GM23338 (cell line): ENCODE data around the gene CNTNAP4. TPM values are rescaled to one million over a fixed set of nuclear protein-coding genes. Genes with fewer than 3 reads are reported as not detected.

Experiments used
- ATAC-seq: fragments of 200-7000 bp; cut with Tn5 transposase; 3 replicates; pipeline ENCODE4 v1.9.1; 2020
- DNase-seq: peaks from one replicate; pipeline ENCODE4 v3.0.0-alpha.2; 2015; ENCODE audit warnings: low spot score
- H2AFZ ChIP-seq: fragments of 200-600 bp; sonication (generic); 2 replicates; pipeline ENCODE4 v1.8.0; 2016; ENCODE audit warnings: antibody characterized with exemption, mild to moderate bottlenecking, moderate library complexity
- H3F3A ChIP-seq: fragments of 200-600 bp; sonication (generic); replicated peaks from 2 replicates; pipeline ENCODE4 v1.8.0; 2017; ENCODE audit warnings: antibody characterized with exemption, mixed run types, low read depth
- H3K27ac ChIP-seq: fragments of 200-600 bp; sonication (generic); 2 replicates; pipeline ENCODE4 v1.6.1; 2016; ENCODE audit warnings: low read depth
- H3K27me3 ChIP-seq: fragments of 200-600 bp; sonication (generic); 2 replicates; pipeline ENCODE4 v1.8.0; 2016; ENCODE audit warnings: mild to moderate bottlenecking, mixed run types, moderate library complexity; ENCODE audit not compliant: insufficient read depth
- H3K36me3 ChIP-seq: fragments of 200-600 bp; sonication (generic); 2 replicates; pipeline ENCODE4 v1.8.0; 2016; ENCODE audit warnings: mild to moderate bottlenecking; ENCODE audit not compliant: insufficient read depth
- H3K4me1 ChIP-seq: fragments of 200-600 bp; sonication (generic); 2 replicates; pipeline ENCODE4 v1.8.0; 2016; ENCODE audit warnings: mild to moderate bottlenecking, moderate library complexity; ENCODE audit not compliant: insufficient read depth
- H3K4me2 ChIP-seq: fragments of 200-600 bp; sonication (generic); 2 replicates; pipeline ENCODE4 v1.7.1; 2017; ENCODE audit warnings: mixed run types
- H3K4me3 ChIP-seq: fragments of 200-600 bp; sonication (generic); 2 replicates; pipeline ENCODE4 v1.6.1; 2016; ENCODE audit warnings: mixed run types
- H3K79me2 ChIP-seq: fragments of 200-600 bp; sonication (generic); replicated peaks from 2 replicates; pipeline ENCODE4 v1.8.0; 2017; ENCODE audit warnings: mild to moderate bottlenecking; ENCODE audit not compliant: insufficient read depth
- H3K9me2 ChIP-seq: fragments of 200-600 bp; sonication (generic); 2 replicates; pipeline ENCODE4 v1.8.0; 2017; ENCODE audit not compliant: insufficient read depth
- H4K20me1 ChIP-seq: fragments of 200-600 bp; sonication (generic); replicated peaks from 2 replicates; pipeline ENCODE4 v1.8.0; 2017; ENCODE audit warnings: mild to moderate bottlenecking; ENCODE audit not compliant: insufficient read depth
- H3K27ac Mint-ChIP-seq: 2 replicates; pipeline ENCODE4 v1.8.0; 2020; ENCODE audit warnings: inconsistent platforms, mild to moderate bottlenecking, moderate library complexity, mixed read lengths
- H3K27me3 Mint-ChIP-seq: 3 replicates; pipeline ENCODE4 v1.8.0; 2022; ENCODE audit warnings: low read depth, mild to moderate bottlenecking, moderate library complexity, mixed read lengths, inconsistent platforms; ENCODE audit not compliant: insufficient read depth, poor library complexity
- H3K36me3 Mint-ChIP-seq: 3 replicates; pipeline ENCODE4 v1.8.0; 2021; ENCODE audit warnings: low read depth, mild to moderate bottlenecking, inconsistent platforms, moderate library complexity, mixed read lengths
- H3K4me1 Mint-ChIP-seq: 3 replicates; pipeline ENCODE4 v1.8.0; 2020; ENCODE audit warnings: mild to moderate bottlenecking, inconsistent platforms, mixed read lengths
- H3K4me3 Mint-ChIP-seq: 3 replicates; pipeline ENCODE4 v1.8.0; 2021; ENCODE audit warnings: moderate library complexity, mild to moderate bottlenecking, inconsistent platforms, mixed read lengths
- H3K9me3 Mint-ChIP-seq: 3 replicates; pipeline ENCODE4 v1.8.0; 2020; ENCODE audit warnings: moderate library complexity, mild to moderate bottlenecking, inconsistent platforms, mixed read lengths
- CREB1 ChIP-seq: fragments of 250-450 bp; sonication (Bioruptor Pico); IDR thresholded peaks from 2 replicates; pipeline ENCODE4 v1.5.0; 2020; ENCODE audit warnings: low read depth, mild to moderate bottlenecking, moderate library complexity
- CTCF ChIP-seq, 2 experiments: fragments of 200-600 bp in 1 of 2; sonication (generic) in 1 of 2; conservative IDR thresholded peaks; 2 replicates each; pipeline versions ENCODE4 v1.5.1 to v1.6.1; 2016 to 2017; ENCODE audit warnings: antibody characterized with exemption in 2 of 2, low read depth in 2 of 2, mild to moderate bottlenecking in 2 of 2, moderate library complexity in 1 of 2
- EZH2 ChIP-seq: fragments of 200-600 bp; sonication (generic); IDR thresholded peaks from one replicate; pipeline ENCODE4 v1.8.0; 2017; ENCODE audit warnings: antibody characterized with exemption, mild to moderate bottlenecking, low read depth; ENCODE audit not compliant: unreplicated experiment
- EZH2phosphoT487 ChIP-seq: fragments of 200-600 bp; sonication (generic); IDR thresholded peaks from one replicate; pipeline ENCODE4 v1.8.1; 2018; ENCODE audit warnings: antibody characterized with exemption; ENCODE audit not compliant: unreplicated experiment
- JUNB ChIP-seq: IDR thresholded peaks from one replicate; pipeline ENCODE4 v1.6.1; 2016; ENCODE audit warnings: antibody characterized with exemption; ENCODE audit not compliant: unreplicated experiment
- NANOG ChIP-seq: IDR thresholded peaks from 2 replicates; pipeline ENCODE4 v1.6.1; 2016; ENCODE audit warnings: antibody characterized with exemption, borderline replicate concordance
- POLR2AphosphoS5 ChIP-seq: IDR thresholded peaks from 2 replicates; pipeline ENCODE4 v1.6.1; 2016; ENCODE audit warnings: antibody characterized with exemption, low read depth
- REST ChIP-seq: IDR thresholded peaks from one replicate; pipeline ENCODE4 v1.6.1; 2018; ENCODE audit warnings: antibody characterized with exemption; ENCODE audit not compliant: unreplicated experiment
- STAT1 ChIP-seq: IDR thresholded peaks from one replicate; pipeline ENCODE4 v1.6.1; 2016; ENCODE audit warnings: antibody characterized with exemption; ENCODE audit not compliant: unreplicated experiment
- ZNF114 ChIP-seq: fragments of 250-450 bp; sonication (Bioruptor Pico); IDR thresholded peaks from 2 replicates; pipeline ENCODE4 v1.5.0; 2020; ENCODE audit warnings: mild to moderate bottlenecking, moderate library complexity
- ZNF331 ChIP-seq: fragments of 250-450 bp; sonication (Bioruptor Pico); IDR thresholded peaks from 2 replicates; pipeline ENCODE4 v1.5.0; 2020; ENCODE audit warnings: low read depth, mild to moderate bottlenecking, moderate library complexity
- polyA plus RNA-seq: library from polyadenylated mRNA; unstranded; fragments of >200 nt; fragmentation: Nextera tagmentation; extraction: Ambion mirVana; gene quantifications from 2 replicates; pipeline ENCODE4 v1.2.1, GENCODE V29; 2016
- total RNA-seq: library from RNA; depleted of rRNA; stranded (reverse); fragments of >200 nt; shearing (Covaris generic); gene quantifications from 2 replicates; pipeline ENCODE4 v1.2.3, GENCODE V29; 2014
- TF ChIP-seq, protein P1 (sequence below): fragments of 250-450 bp; sonication (Bioruptor Pico); IDR thresholded peaks from 2 replicates; pipeline ENCODE4 v1.5.0; 2020; ENCODE audit warnings: mild to moderate bottlenecking, moderate library complexity
- TF ChIP-seq, protein P2 (sequence below): IDR thresholded peaks from 2 replicates; pipeline ENCODE4 v1.6.1; 2016; ENCODE audit warnings: antibody characterized with exemption

The CNTNAP4 gene
- total and polyA plus RNA-seq, 2 experiments from 2014 or later = not detected

DNA sequence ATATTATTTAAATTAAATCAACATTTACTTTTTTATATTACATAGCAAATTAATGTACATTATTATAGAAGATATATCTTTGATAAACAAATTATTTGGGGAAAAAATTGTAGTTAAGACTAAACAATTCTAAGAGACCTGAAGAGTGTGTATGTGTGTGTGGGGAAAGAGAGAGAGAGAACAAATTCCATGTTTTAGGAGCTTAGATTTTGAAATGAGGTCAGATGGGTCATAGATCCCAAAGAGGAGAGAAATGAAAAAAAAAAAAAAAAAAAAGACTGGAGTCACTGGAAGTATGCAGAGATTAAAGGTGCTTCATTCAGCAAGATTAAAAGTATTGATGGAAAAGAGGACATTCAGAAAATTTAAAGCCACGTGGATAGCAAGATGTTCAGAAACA, 206.8 kb downstream of the CNTNAP4 start:
- no peak overlapping the region for H3K27ac ChIP-seq
- no peak overlapping the region for H3K4me2 ChIP-seq
- H4K20me1 ChIP-seq = no peaks in the 10 kb centered on the region
- H3K4me1 ChIP-seq = peaks cover 7% of the 10 kb centered on the region; the same call in 1 of the 2 replicates
- H3F3A ChIP-seq = no peaks in the 10 kb centered on the region
- peaks cover 76% of the 10 kb centered on the region for H3K9me3 Mint-ChIP-seq
- no peaks in the 10 kb centered on the region for H3K36me3 Mint-ChIP-seq
- no peaks in the 10 kb centered on the region for H3K9me2 ChIP-seq
- DNase-seq = no peak
- no peaks in the 10 kb centered on the region for H3K79me2 ChIP-seq
- no peak overlapping the region for H3K27ac Mint-ChIP-seq
- no peaks in the 10 kb centered on the region for H3K36me3 ChIP-seq
- no peak for ATAC-seq
- H3K4me3 ChIP-seq = no peak overlapping the region
- H3K4me1 Mint-ChIP-seq = no peaks in the 10 kb centered on the region
- no peak for TF ChIP-seq CREB1
- TF ChIP-seq ZNF331 (CRISPR knock-in tag) = no peak
- TF ChIP-seq EZH2 = no peak
- TF ChIP-seq CTCF (conservative IDR thresholded peaks at IDR 0.05; ENCODE audit: low read depth in 2 of 2) = no peak
- no peak for TF ChIP-seq POLR2AphosphoS5
- TF ChIP-seq, protein P1, sequence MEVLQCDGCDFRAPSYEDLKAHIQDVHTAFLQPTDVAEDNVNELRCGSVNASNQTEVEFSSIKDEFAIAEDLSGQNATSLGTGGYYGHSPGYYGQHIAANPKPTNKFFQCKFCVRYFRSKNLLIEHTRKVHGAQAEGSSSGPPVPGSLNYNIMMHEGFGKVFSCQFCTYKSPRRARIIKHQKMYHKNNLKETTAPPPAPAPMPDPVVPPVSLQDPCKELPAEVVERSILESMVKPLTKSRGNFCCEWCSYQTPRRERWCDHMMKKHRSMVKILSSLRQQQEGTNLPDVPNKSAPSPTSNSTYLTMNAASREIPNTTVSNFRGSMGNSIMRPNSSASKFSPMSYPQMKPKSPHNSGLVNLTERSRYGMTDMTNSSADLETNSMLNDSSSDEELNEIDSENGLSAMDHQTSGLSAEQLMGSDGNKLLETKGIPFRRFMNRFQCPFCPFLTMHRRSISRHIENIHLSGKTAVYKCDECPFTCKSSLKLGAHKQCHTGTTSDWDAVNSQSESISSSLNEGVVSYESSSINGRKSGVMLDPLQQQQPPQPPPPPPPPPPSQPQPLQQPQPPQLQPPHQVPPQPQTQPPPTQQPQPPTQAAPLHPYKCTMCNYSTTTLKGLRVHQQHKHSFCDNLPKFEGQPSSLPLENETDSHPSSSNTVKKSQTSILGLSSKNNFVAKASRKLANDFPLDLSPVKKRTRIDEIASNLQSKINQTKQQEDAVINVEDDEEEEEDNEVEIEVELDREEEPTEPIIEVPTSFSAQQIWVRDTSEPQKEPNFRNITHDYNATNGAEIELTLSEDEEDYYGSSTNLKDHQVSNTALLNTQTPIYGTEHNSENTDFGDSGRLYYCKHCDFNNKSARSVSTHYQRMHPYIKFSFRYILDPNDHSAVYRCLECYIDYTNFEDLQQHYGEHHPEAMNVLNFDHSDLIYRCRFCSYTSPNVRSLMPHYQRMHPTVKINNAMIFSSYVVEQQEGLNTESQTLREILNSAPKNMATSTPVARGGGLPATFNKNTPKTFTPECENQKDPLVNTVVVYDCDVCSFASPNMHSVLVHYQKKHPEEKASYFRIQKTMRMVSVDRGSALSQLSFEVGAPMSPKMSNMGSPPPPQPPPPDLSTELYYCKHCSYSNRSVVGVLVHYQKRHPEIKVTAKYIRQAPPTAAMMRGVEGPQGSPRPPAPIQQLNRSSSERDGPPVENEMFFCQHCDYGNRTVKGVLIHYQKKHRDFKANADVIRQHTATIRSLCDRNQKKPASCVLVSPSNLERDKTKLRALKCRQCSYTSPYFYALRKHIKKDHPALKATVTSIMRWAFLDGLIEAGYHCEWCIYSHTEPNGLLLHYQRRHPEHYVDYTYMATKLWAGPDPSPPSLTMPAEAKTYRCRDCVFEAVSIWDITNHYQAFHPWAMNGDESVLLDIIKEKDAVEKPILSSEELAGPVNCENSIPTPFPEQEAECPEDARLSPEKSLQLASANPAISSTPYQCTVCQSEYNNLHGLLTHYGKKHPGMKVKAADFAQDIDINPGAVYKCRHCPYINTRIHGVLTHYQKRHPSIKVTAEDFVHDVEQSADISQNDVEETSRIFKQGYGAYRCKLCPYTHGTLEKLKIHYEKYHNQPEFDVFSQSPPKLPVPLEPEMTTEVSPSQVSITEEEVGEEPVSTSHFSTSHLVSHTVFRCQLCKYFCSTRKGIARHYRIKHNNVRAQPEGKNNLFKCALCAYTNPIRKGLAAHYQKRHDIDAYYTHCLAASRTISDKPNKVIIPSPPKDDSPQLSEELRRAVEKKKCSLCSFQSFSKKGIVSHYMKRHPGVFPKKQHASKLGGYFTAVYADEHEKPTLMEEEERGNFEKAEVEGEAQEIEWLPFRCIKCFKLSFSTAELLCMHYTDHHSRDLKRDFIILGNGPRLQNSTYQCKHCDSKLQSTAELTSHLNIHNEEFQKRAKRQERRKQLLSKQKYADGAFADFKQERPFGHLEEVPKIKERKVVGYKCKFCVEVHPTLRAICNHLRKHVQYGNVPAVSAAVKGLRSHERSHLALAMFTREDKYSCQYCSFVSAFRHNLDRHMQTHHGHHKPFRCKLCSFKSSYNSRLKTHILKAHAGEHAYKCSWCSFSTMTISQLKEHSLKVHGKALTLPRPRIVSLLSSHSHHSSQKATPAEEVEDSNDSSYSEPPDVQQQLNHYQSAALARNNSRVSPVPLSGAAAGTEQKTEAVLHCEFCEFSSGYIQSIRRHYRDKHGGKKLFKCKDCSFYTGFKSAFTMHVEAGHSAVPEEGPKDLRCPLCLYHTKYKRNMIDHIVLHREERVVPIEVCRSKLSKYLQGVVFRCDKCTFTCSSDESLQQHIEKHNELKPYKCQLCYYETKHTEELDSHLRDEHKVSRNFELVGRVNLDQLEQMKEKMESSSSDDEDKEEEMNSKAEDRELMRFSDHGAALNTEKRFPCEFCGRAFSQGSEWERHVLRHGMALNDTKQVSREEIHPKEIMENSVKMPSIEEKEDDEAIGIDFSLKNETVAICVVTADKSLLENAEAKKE (CRISPR knock-in tag) = no peak
- no peak for TF ChIP-seq STAT1
- TF ChIP-seq, protein P2, sequence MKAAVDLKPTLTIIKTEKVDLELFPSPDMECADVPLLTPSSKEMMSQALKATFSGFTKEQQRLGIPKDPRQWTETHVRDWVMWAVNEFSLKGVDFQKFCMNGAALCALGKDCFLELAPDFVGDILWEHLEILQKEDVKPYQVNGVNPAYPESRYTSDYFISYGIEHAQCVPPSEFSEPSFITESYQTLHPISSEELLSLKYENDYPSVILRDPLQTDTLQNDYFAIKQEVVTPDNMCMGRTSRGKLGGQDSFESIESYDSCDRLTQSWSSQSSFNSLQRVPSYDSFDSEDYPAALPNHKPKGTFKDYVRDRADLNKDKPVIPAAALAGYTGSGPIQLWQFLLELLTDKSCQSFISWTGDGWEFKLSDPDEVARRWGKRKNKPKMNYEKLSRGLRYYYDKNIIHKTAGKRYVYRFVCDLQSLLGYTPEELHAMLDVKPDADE = no peak
- no peak for TF ChIP-seq REST
- no peak for TF ChIP-seq ZNF114 (CRISPR knock-in tag)
- TF ChIP-seq EZH2phosphoT487 = no peak
- TF ChIP-seq NANOG = no peak
- TF ChIP-seq JUNB = no peak
- H3K4me3 Mint-ChIP-seq = no peak overlapping the region
- no peaks in the 10 kb centered on the region for H3K27me3 Mint-ChIP-seq
- peaks cover 21% of the 10 kb centered on the region for H3K27me3 ChIP-seq
- H2AFZ ChIP-seq = no peak overlapping the region
